GM18511 (cell line): ENCODE data around the gene SPNS2.
"Not testable (repeated sequence)": the region's sequence is repeated elsewhere in the genome, so short reads cannot be mapped to it uniquely, and the experiment has no call there.

Experiments
- ATAC-seq: cut with Tn5 transposase; IDR thresholded peaks from one replicate; pipeline ENCODE4 v1.9.1; 2021; ENCODE audit warnings: mild to moderate bottlenecking, moderate library complexity; ENCODE audit not compliant: unreplicated experiment

SPNS2 gene

GRCh38 chr17:4562015-4562969 lies 63.6 kb downstream of the SPNS2 start:
- ATAC-seq = no peak

DNA sequence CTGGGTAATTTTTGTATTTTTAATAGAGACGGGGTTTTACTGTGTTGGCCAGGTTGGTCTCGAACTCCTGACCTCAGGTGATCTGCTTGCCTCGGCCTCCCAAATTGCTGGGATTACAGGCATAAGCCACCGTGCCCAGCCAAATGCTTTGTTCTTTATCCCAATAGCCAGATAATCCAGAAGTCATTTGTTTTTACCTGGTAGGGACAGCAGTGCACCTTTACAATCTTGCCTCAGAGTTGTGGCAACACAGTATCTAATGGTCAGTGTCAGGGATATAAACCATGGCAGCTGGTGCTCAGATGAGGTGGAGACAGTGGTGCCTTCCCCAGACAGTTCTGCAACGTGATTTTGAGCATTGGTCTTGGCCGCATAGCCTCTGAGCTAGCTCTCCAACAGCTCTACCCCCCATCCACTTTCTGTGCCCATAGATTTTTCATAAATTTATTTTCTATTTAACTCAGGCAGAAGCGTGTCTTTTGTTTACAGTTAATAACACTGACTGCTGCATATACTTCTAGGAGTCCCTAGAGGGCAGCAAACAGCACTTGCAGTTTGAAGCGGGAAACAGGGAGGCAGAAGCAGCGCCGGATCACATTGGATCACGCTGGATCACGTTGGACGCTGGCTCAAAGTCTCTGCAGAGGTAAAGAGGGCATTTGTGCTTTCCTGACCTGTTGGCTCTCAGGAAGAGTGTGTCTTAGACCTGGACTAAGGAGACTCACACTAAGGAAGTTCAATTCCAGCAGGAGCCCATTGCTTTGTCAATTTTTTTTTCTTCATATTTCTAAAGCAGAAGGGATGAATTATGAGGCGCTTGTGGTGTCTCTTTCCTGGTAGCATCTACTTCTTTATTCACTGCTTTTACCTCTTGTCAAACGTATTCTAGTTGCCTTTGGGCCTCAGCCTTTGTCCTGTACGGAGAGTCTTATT lies 66.8 kb downstream of the SPNS2 start:
- no peak for ATAC-seq

DNA sequence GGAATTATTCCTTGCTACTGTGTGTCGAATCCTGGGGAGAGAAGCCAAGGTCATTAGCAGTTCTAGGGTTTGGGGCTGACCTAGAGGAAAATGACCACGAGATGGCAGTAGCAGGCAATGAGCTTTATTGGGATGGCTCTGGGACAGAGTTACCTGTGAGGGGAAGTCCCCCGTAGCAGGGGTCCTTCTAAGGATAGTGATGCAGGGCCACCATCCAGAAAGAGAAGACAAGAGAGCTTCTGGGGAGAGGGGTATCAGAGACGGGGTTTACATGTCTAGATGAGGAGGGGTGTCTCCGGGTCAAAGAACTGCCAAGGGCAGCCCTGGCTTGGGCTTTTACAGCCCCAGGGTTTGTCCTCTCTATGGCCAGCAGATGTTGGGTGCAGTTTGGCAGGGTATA lies 68.1 kb downstream of the SPNS2 start:
- no peak for ATAC-seq

DNA sequence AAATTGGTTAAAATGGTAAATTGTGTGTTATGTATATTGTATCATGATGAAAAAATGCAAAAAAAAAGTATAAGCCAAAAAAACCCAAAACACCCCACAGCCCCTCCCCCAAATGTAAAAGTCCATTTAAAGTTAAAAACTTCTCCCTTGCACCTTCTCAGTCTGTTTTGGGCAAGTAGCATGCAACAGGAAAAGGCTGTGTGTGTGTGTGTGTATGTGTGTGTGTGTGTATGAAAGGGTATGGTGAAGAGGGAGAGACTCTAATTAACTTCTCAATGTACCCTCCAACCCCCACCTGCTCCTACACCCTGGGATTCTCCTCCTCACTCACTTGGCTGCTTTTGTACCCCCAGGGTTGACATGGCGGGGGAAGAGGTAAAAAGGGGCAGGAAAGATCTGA lies 70.9 kb downstream of the SPNS2 start:
- ATAC-seq = no peak

DNA sequence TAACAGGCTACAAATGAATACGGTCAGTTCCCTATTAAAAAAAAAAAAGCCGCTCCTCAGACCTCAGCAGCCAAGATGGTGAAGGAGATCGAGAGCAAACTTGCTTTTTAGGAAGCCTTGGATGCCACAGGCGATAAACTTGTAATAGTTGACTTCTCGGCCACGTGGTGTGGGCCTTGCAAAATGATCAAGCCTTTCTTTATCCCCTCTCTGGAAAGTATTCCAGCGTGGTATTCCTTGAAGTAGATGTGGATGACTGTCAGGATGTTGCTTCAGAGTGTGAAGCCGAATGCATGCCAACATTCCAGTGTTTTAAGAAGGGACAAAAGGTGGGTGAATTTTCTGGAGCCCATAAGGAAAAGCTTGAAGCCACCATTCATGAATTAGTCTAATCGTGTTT lies 73.5 kb downstream of the SPNS2 start:
- ATAC-seq = no peak

- no peak for ATAC-seq
Measured at GRCh38 chr17:4573115-4573514, 74.4 kb downstream of the SPNS2 start.

DNA sequence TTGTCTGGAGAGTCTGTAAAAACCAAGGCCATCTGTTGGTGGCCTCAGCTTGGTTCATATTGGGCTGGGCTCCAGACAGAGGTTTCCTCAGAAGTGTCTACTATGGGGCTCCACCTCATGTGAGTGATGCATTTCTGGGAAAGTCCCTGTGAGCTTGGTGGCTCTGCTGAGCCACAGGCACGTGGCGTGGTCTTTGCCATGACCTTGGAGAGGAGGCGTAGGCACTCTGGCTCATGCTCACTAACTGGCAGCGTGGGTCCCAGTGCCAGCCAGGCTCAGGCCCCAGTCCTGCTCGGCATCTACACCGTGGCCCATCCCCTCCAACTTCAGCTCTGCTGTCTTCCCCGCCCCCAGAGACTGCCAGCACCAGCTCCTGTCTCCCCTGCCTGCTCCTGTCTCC lies 75.0 kb downstream of the SPNS2 start:
- ATAC-seq = no peak

GRCh38 chr17:4574448-4575045 lies 75.9 kb downstream of the SPNS2 start:
- ATAC-seq = no peak

DNA sequence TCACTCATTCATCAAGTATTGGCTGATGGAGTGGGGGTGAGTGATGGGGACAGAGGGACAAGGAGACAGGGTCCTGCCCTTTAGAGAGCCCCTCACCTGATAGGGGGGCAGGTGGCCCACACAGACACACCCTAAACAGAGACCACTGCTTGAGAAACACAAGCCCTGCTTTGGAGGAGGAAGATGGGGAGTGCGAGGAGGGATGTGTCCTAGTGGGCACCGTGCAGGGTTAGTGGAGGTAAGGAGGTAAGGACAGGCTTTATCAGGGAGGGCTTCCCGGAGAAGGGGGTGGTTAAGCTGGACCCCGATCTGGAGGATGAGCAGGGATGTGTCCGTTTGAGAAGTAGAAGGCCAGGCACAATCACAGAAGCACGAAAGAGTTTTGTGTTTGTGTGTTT lies 77.5 kb downstream of the SPNS2 start:
- no peak for ATAC-seq

GRCh38 chr17:4576729-4577322 lies 78.1 kb downstream of the SPNS2 start:
- ATAC-seq = no peak

DNA sequence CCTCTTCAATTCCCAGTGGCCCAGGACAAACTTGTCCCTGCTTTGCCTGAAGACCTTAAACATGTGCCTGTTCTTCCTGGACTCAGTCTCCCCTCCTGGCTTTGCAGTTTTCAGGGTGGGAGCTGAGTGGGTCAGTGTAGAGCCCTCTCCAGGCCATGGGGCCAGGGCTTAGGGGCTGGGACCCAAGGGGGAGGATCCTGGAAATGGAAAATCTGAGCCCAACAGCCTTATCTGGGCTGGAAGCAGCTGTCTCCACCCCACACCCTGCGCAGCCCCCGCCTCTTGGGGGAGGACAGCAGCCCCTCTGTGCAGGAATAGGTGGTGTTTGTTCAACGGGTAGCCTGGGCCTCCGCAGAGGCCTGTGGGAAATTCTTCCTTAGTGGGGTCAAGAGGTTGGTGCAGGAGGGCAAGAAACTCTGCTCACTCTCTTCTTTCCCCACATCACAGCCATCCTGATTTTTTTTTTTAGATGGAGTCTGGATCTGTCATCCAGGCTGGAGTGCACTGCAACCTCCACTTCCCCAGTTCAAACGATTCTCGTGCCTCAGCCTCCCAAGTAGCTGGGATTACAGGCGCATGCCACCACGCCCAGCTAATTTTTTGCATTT lies 78.8 kb downstream of the SPNS2 start:
- no peak for ATAC-seq

- ATAC-seq = not testable (repeated sequence)
Measured at GRCh38 chr17:4578349-4578748, 79.7 kb downstream of the SPNS2 start.

- ATAC-seq = no peak
Measured at GRCh38 chr17:4579678-4580077, 81.0 kb downstream of the SPNS2 start.

GRCh38 chr17:4580291-4580690 lies 81.6 kb downstream of the SPNS2 start:
- no peak for ATAC-seq

- no peak for ATAC-seq
Measured at GRCh38 chr17:4582101-4582501, 83.4 kb downstream of the SPNS2 start.

DNA sequence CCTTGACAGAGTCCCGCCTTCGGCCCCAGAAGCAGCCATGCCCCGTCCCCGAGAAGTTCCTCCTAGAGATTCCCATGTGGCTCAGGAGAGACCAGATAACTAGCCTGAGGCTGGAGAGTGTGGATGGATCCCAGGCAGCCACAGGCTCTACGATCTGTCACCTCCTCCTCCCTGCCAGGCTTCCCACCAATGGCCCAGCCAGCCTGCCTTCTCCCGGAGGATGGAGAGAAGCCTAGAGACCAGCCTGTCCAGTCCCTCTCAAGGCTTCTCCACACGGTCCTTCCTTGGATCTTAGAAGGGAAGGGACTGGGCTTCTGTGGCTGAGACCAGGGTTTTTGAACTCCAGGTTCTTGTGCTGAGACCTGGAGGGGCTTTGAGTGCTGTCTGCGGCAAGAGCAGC lies 84.0 kb downstream of the SPNS2 start:
- no peak for ATAC-seq

GRCh38 chr17:4583206-4583605 lies 84.5 kb downstream of the SPNS2 start:
- no peak for ATAC-seq

DNA sequence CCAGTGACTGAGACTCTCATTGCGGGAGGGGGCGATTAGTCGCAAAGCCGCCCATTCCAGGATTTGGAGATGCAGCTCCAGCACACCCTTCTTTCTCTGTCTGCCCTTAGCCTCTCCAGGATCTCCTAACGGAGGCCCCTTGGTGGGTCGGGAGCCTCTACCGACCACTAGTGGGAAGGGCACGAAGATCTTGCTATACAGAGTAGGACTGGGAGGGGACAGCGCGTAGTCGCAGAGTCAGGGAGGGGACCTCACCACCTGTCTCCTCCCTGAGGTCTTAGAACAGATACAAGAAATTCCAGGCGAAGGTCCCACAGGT lies 85.1 kb downstream of the SPNS2 start:
- no peak for ATAC-seq

DNA sequence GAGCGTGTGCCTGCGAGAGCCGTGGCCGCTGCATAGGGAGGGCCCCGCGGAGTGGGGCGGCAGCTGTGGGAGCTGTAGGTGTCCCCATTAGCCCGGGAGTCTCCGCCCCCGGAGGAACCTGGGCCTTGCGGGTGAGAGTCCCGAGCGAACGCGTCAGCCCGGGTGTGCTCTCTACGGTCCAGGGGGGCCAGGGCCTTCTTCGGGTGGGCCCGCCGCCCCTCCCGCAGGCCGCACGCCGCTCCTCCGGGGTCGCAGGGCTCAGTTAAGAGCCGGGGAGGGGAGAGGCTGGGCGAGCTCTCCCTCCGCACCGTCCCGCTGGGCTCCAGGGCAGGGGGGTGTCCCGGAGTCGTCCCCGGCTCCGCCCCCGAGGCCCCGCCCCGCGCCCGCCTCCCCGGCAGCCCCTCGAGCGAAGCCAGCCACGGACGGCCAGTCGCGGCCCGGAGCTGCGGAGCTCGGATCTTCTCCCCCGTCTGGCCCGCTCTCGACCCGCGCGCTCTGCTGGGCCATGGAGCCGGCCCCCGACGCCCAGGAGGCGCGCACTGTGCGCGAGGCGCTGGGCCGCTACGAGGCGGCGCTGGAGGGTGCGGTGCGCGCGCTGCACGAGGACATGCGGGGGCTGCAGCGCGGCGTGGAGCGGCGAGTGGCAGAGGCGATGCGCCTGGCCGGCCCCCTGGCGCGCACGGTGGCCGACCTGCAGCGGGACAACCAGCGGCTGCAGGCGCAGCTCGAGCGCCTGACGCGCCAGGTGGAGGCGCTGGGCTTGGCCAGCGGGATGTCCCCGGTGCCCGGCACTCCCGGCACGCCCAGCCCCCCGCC lies 85.6 kb downstream of the SPNS2 start, which contains the start of gene SMTNL2:
SMTNL2 (plus strand) TSS at position 429 of the 816 bp plus-strand sequence; CDS start at position 506, 77 bp downstream.
- no peak for ATAC-seq
